ENCODE data around the gene RAB27B.

The RAB27B gene

DNA sequence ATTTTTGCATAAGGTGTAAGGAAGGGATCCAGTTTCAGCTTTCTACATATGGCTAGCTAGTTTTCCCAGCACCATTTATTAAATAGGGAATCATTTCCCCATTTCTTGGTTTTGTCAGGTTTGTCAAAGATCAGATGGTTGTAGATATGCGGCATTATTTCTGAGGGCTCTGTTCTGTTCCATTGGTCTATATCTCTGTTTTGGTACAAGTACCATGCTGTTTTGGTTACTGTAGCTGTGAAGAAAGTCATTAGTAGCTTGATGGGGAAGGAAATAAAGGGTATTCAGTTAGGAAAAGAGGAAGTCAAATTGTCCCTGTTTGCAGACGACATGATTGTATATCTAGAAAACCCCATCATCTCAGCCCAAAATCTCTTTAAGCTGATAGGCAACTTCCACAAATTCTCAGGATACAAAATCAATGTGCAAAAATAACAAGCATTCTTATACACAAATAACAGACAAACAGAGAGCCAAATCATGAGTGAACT is 7.4 kb upstream of the RAB27B start:
- peak; percentile 41 for DNase-seq

DNA sequence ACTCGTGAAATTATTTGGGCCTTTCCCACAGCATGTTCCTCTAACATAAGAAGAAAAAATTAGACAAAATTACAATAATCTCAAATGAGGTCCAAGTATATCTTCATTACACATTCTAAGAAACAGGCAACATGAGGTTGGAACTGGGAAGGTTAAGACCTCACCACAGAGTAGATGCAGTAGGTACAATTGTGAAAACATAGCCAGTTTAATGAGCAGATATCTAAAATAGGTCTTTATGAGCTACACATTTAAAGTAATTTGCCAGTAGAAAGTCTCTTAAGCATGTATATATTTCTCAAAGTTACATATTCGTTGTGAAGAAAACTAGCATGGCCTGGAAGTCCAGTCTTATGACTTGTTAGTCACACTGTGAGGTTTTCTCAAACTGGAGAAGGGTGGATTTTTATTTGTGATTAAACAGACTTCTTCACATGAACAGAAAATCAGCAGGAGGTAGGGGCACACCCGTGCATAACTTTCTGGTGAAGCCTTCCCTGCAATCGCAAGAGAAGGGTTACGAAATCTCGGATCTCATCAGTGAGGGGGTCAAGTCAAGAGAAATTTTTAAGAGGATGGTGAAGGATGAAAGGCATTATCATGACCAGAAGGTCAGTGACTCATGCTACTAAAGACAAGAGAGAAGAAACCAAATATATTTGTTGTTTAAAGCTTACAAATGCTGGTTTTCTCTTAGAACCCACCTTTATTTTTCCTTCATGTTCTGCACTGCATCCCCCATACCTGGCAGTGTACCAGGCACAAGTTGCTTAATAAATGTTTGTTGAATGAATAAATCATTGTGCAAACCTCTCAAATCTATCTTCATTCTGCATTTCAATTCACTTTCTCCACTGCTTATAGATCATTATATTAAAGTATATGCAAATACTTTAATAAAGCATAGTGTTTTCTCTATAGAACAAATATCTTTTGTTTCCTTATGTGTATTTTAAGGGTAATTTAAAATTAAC is 5.1 kb upstream of the RAB27B start:
- DNase-seq = peak; percentile 65

DNA sequence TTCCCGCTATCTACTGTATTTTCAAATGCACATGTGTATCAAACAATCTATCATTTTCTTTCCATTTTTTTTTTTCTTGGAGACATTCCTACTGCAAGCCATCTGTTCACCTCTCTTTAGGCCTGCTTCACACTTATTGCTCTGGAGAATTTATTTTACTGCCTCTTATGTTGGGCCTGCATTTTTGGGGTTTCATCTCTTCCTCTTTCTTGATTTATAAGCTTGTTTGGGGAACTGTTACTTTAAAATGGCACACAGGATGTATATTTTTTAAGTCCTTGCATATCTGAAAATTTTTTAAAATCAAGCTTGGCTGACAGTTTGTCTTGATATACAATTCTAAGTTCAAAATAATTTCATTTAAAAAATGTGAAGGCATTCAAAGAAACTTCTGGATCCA is 3.5 kb upstream of the RAB27B start:
- no peak for DNase-seq

DNA sequence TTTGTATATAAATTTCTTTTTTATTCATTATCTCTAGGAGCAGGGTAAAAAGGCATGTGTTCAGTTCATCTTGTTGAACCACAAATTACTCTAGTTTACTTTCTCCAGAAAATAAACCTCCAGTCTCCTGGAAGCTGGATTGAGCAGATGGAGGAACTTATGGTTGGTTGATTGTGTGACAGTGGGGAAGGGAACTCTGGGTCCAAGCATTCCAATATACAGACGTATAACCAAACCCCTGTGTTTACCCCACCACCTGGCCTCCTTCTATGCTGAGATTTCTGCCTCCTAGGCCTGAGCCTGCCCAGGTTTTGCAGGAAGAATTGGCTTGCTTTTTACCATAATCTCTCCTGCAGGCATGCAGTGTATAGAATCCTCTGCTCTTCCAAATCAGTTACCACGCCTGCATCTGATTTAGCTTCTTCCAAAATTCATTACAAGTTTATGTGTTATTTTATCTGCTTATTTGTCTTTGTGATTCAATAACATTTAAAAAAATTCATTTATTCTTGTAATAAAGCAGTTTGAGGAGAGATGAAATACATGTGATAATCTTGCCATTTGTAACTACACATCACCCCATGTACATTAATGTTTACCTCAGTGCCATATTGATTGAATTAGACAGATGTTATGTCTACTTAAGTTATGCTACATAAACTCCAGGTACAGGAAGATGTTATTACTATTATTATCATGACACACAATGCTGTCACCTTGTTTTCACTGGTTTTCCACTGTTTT is 2.5 kb upstream of the RAB27B start:
- DNase-seq = no peak

DNA sequence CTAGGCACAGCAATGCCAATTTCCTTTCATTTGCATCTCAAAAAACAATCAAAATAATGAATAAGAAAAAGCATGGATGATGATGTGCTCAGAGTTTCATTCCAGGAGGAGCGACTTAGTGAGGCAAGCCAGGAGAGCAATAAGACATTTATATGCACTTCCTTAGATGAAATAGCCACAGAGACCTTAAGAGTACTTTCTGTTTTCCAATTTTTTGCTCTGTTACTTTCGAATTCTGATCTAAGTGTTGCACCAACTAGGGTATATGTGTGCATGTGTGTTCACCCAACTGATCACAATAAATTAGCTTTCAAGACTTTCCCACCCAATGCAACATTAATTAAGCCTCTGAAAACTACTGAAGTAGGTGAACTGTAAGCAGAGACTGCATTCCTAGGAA is 709 bp downstream of the RAB27B start:
- DNase-seq = peak; percentile 56

DNA sequence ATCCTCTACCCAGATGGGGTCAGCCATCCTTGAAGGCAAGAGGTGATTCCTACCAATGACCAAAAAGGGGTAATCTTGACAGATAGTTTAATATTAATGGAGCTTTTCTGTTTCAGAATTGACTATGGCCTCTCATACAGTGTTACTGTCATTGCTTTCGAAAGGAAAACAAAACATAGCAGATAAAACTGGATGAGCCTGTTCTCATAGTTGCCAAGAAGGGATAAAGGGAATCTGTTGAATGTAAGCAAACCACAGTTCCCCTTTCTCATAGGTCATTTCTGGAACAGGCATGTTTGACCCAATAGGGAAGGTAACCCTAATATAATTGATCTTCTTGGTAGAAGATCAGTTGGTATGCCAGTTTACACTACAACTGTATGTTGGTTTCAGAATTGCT is 1.6 kb downstream of the RAB27B start:
- no peak for DNase-seq

DNA sequence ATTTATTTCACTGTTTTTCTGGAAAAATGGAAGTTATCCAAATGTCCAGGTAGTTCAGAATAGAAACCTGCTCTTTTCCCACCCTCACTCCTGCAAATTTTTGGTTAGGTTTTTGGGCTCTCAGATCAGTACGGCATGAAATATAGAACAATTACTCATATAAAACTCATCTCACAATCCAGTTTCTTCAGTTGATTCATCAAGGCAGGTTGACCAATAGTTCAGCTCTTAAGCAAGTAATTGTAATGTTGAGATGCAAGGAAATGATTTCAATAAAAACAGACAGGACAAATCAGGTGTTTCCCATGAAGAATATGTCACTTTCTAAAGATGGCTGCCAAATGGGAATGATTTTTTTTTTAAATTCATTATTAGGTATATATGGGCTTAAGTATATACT is 2.0 kb downstream of the RAB27B start:
- no peak for DNase-seq

DNA sequence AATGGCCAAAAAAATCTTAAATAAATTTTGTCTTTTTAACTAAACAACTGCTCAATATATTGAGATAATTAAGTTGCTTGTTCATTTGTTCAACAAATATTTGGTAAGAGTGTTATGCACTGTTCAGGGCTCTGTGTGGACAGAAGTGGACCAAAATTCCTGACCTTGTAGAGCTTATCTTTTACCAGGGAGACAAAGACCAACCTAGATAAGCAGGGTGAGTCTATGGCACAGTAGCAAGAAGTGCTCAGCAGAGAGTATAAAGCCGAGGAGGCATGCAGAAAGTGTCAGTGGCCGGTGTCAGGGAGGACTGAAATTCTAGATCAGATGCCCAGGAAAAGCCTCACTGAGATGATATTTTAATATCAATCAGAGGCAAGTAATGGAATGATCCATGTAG is 2.6 kb downstream of the RAB27B start:
- DNase-seq = peak; percentile 16

DNA sequence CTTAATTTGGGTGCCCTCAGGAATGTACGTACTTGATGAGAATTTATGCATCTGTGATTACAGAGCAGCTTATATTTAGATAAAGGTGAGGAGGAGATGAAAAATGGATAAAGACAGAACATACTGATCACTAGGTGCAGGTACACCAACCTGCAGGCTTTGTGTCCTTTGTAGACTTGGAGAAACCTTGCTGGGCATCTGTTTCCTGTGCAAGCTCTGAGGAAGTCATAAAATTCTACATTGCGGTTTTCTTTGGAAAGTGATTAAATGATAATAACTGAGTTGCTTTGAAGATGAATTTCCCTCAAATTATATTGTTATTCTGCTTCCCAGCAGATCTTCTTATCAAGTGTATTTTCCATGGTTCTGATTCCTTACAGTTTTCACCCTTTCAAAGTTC is 7.7 kb downstream of the RAB27B start:
- DNase-seq = peak; percentile 9

DNA sequence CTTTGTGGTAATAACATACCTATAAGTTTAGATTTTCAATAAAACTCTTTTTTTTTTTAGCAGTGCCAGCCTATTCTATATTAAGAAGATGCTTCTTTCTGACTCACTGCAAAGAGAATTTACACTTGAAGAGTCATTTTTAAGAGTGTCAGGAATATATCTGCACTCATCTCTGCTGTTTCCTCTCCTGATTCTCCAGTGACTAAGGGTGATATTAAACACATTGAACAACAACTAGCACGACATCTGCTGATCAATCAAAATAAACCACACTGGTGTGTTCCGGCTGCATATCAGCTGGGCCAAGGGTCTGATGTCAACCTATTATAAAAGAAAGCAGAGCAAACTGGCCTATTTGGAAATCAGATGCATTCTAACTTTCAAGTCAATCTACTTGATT is 15.0 kb downstream of the RAB27B start:
- DNase-seq = no peak

DNA sequence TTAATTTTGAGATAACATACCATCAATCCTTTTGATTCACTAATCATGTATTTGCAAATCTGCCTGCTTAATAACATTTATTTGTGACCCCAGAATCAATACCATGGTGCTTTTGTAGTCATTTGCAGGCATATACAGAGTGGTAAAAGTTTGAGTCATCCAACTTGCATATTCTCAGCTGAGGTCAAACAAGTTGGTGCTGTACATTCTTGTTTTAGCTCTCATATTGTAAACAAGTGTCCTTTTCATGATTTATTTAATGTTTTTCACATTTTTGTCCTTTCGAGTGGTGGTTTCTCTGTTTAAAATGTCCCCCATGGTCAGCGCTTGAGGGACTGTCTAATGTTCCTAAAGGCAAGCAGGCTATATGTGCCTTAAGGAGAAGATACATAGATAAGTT is 17.5 kb downstream of the RAB27B start:
- no peak for DNase-seq

DNA sequence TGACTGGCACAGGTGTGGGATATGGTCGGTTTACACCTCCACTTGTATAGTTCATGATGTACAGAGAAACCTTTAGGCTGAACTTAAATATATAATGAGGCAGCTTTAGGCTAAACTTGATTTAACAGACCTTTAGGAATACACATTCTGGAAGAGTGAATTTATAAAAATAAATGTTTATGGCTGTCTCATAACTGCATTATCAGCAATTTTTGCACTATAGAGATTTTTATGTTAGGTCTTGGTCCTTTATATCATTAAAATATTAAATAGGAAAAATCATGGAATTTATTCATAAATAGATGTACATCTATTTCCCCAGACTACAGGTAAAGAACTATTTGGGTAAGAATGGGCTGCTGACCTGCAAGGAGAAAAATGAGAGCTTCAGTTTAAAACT is 19.8 kb downstream of the RAB27B start:
- DNase-seq = no peak

DNA sequence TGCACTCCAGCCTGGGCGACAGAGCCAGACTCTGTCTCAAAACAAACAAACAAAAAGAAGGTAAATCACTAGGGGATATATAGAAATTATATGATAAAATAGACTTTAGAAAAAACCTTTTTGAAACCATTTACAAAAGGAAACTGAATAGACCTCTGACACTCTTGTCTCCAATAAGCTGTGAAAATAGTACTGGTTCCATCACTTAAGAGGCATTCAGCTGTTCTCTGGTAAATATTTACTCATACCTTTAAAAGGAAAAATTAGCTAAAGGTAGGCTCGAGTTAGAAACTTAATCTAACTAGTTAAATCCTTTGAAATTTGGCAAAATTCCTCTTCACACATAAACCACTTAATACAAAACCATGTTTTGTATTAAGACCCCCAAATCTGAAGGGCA is 21.4 kb downstream of the RAB27B start:
- DNase-seq = no peak

DNA sequence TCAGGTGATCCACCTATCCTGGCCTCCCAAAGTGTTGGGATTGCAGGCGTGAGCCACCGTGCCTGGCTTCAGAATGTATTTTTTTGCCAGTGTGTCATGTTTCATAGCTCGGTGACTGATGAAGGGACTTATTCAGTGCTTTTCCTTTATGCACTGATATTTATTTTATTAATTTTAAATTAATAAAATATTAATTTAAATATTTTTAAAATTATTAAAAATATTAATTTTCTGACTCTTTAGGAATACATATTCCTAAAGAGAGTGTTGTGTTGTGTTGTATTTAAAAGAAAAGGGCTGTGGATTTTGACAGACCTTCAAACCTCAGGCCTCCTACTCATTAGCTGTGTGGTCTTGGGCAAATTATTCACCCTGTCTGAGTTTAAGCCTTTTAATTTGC is 22.3 kb downstream of the RAB27B start:
- DNase-seq = no peak

DNA sequence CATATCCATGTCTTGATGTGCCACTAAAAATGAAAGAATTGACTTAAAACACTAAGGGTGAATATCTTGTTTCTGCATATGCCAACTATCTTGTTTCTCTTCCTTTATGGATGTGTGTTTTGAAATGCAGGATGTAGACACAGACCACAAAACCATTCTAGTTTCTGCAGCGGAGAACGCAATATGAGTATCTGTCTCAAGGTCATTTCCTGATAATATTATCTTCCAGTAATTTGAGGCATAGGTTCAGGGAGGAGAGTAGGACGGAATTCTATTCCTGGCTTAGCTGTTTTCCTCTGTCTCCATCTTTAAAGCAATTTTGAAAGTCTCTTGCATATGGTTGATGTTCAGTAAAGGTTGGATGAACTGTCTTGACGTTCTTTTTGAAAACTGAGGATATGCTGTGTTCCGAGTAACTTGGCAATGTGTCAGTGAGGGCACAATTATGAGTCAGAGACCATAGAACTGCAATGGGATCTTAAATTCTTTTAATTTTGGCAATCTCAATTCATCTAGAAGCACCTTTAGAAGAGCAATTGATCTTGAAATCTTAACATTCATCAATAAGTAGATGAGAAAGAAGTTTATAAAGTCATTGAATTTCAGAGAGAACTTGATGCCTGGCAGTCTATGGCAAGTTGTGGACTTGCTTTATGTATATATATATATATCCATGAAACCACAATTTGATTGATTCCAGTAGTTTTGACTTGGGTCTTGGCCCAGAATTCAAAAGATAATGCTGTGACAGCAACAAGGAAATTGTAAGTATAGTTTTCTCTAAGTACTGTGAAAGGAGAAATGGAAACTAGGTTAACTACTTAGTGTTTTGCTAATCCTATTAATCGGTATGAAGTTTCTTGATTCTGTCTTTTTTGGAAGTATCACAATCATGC is 24.8 kb downstream of the RAB27B start:
- peak; percentile 66 for DNase-seq

DNA sequence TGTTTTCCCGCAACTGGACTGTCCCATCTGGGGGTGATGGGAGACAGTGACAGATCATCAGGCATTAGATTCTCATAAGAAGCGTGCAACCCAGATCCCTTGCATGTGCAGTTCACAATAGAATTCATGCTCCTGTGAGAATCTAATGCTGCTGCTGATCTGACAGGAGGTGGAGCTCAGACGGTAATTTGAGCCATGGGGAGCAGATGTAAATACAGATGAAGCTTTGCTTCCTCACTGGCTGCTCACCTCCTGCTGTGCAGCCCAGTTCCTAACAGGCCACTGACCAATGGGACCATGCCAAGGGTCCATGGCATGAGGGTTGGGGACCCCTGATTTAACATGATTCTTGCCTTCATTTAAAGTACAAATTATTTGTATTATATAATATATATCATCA is 26.8 kb downstream of the RAB27B start:
- peak; percentile 23 for DNase-seq

DNA sequence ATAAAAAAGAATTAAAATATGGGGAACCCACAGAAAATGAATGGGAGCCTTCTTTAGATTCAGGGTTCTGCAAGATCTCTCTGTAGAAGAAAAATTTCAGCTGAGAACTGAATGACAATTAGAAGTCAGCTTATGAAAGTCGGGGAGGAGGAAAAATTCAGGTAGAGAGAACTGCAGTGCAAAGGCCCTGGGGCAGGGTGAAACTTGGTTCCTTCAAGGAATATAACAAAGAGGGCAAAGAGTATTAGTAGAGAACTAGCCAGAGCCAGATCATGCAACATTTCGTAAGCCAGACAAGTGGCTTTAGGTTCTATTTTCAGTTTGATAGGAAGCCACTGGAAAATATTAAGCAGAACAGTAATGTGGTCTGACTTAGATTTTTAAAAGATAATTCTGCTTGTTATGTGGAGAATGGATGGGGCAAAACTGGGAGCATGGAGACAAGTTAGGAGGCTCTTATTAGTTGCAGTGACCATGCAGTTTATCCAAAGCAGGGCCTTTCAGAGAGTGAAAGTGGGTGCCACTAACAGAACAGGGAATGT is 27.9 kb downstream of the RAB27B start:
- peak; percentile 20 for DNase-seq

DNA sequence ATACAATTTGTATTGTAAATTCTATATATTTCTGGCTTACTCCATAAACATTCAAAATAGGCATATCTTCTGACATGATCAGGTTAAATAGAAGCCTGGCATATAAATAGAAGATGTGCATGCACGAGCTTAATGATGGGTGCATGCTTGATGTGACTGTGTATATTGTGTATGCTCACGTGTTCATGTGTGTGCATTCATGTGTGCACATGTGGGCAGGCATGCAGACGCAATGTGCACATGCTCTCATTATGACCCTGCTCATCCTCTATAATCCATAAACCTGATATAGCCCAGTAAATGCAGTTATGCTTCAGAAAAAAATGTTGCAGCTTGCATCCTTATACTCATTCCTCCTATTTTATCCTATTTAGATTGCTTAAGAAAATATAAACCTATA is 29.2 kb downstream of the RAB27B start:
- DNase-seq = no peak

DNA sequence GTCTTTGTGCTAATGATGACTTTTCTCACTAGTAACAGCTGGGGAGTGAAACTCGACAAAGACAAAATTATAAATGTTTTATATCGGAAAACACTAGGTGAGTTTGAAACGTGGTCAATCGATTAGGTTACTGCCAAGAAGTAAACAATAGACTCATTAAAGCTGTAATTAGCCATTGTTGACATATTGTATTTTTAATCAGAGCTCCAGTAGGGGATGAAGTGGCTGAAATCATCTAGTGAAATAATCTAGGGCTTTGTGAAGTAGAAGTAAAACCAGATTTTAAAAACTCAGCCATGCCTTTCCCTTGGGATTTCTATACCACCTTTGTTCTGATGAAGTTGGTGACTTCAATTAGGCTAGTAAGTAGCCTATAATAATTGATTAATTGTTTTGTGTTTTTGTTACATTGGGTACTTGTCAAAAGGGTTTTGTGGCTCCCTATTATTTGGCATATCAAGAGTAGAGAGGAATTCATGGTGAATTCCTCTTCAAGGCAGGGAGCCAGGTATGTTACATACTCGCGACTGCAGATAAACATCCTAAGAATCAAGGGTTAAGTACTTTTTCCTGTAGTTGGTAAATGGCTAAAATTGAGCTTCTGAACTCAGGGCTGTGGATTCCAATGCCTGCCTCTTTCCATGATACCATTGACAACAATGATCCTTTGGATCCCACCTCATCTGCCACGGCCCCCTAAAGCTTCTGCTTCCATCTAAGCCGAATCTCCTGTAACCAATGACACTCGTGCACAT is 31.6 kb downstream of the RAB27B start:
- DNase-seq = no peak

DNA sequence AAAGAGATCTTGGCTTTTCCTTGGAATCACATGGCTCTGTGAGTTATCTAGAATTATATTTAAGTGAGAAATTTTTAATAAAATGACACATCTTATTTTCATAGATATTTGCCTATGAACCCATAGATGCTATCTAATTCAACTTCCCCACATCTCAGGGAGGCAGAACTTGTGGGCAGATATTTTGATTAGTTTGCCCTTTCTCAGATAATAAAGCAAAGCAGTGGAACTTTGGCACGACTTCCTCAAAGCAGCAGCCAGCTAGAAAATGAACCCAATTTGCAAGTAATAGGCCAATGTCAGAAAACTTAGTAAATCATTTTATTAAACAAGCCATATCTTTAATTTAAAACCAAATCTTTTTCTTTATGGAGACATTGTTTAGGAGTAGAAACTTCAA is 32.7 kb downstream of the RAB27B start:
- peak; percentile 31 for DNase-seq

DNA sequence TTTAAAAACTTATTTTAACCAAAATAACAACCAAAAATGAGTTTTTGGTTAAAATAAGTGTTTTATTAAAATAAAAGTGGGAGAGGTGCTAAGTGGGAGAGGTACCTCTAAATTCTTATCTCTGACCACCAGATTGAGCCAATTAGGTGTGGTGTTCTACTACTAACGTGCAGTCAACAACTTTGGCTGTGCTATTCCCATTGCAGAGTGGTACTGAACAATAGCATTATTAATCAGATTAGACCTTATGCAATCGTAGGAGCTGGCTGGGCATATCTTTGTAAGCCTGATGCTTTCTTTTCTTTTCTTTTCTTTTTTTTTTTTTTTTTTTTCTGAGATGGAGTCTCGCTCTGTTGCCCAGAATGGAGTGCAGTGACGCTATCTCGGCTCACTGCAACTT is 38.9 kb downstream of the RAB27B start:
- peak; percentile 22 for DNase-seq

DNA sequence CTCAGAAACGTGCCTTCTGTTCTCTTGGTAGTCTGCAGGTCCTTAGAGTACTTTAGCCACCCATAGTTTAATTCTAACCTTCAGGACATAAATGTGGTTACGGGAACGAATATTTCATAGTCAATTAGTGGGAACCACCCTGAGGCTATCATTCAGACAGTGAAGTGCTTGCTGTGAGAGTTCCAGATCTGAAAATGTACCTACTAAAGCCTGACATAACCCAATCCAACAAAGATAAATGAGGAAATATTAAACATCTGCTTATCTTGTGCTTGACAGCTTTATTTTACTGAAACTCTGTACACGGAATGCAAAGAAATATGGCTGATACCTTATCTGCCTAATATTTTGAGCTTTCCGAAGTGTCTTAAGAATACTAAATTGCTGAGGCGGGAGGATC is 43.0 kb downstream of the RAB27B start:
- DNase-seq = peak; percentile 64
